ENCODE results near the gene CHAD.

CHAD gene, protein sequence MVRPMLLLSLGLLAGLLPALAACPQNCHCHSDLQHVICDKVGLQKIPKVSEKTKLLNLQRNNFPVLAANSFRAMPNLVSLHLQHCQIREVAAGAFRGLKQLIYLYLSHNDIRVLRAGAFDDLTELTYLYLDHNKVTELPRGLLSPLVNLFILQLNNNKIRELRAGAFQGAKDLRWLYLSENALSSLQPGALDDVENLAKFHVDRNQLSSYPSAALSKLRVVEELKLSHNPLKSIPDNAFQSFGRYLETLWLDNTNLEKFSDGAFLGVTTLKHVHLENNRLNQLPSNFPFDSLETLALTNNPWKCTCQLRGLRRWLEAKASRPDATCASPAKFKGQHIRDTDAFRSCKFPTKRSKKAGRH

DNA sequence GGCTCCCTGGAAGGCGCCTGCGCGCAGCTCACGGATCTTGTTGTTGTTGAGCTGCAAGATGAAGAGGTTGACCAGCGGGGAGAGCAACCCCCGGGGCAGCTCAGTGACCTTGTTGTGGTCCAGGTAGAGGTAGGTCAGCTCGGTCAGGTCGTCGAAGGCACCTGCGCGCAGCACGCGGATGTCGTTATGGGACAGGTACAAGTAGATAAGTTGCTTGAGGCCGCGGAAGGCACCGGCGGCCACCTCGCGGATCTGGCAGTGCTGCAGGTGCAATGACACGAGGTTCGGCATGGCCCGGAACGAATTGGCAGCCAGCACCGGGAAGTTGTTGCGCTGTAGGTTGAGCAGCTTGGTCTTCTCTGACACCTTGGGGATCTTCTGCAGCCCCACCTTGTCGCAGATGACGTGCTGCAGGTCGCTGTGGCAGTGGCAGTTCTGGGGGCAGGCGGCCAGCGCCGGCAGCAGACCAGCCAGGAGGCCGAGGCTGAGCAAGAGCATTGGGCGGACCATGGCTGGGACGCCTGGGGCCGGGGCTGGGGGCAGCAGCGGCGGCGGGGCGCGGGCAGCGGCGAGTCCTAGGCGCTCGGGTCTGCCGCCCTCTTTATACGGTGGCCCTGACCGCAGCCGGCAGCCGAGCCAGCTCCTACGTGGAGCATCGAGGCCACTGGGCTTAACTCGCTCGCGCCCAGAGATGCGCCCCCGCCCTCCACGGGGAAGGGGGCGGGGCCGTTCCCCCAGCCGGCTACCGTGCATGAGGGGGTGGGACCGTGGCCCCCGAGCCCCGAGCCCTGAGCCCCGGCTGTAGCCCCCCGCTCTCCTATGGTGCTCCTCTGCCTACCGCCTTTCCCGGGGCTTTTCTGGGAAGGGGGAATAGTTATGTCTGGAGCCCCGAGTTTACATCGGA is at the start of gene CHAD:
TSS of gene CHAD (minus strand) at position 577 of the 904 bp plus-strand sequence. CDS start at position 510, 67 bp downstream.
- ChIA-PET CTCF (interaction anchor here (0.7 to 1.7 kb wide), 4 partner anchors 8 to 106 kb away, joined by 3 to 9 read pairs (median 5); partner anchors contain the start of gene RSAD1), POLR2A (no interaction called here)
- H3K4me3 ChIP-seq (ENCODE audit: low read depth, low read length), result no peak within 1 kb of the TSS
- no peak within 1 kb of the TSS for H3K27ac ChIP-seq (ENCODE audit: extremely low read depth, low read depth, low read length)
- TF ChIP-seq ZNF621 (tag by site-specific recombination; IDR thresholded peaks at IDR 0.05), result no peak
- no peak for TF ChIP-seq PATZ1 (tag by site-specific recombination; IDR thresholded peaks at IDR 0.05)
- no peak for TF ChIP-seq HOXC10 (CRISPR knock-in tag; IDR thresholded peaks at IDR 0.05)
- no peak for TF ChIP-seq ZNF37A (tag by site-specific recombination; IDR thresholded peaks at IDR 0.05)
- no peak for TF ChIP-seq ZNF248 (tag by site-specific recombination; IDR thresholded peaks at IDR 0.05)
- TF ChIP-seq SCRT2 (tag by site-specific recombination; IDR thresholded peaks at IDR 0.05), result no peak
- no peak for TF ChIP-seq ZBTB26 (tag by site-specific recombination; optimal IDR thresholded peaks at IDR 0.05)
- TF ChIP-seq ZNF549 (tag by site-specific recombination; IDR thresholded peaks at IDR 0.05), result no peak
- TF ChIP-seq YY1 (tag by site-specific recombination; IDR thresholded peaks at IDR 0.05), result no peak
- peaks cover 0 to 22% of the 10 kb centered on the region in 2 experiments; a peak in 1 of 3 replicates for H3K36me3 ChIP-seq (ENCODE audit: control insufficient read depth in 2 of 2, insufficient read depth in 1 of 2, low read length in 2 of 2)
- H3K9me3 ChIP-seq (ENCODE audit: control insufficient read depth, insufficient read depth, low read depth, low read length), result no peaks in the 10 kb centered on the region
- H3K4me1 ChIP-seq (ENCODE audit: control insufficient read depth, insufficient read depth, low read length), result no peaks in the 10 kb centered on the region

- no peaks in the 10 kb centered on the region for H3K4me1 ChIP-seq (ENCODE audit: control insufficient read depth, insufficient read depth, low read length)
- no peaks in the 10 kb centered on the region for H3K9me3 ChIP-seq (ENCODE audit: control insufficient read depth, insufficient read depth, low read depth, low read length)
- no peak overlapping the region for H3K4me3 ChIP-seq (ENCODE audit: low read depth, low read length)
- no peaks in the 10 kb centered on the region for H3K36me3 ChIP-seq (ENCODE audit: control insufficient read depth in 2 of 2, insufficient read depth in 1 of 2, low read length in 2 of 2)
- no peak overlapping the region for H3K27ac ChIP-seq (ENCODE audit: extremely low read depth, low read depth, low read length)
- CTCF ChIA-PET, result interaction anchor here (0.5 to 3.2 kb wide), 4 partner anchors 16 to 168 kb away, joined by 3 to 16 read pairs (median 6); partner anchors contain the start of gene RSAD1
- POLR2A ChIA-PET, result interaction anchor here (0.5 to 1.1 kb wide), 2 partner anchors 10 to 316 kb away, joined by 3 to 4 read pairs; partner anchors contain the start of gene COL1A1
- no peak for TF ChIP-seq MYNN (tag by site-specific recombination; IDR thresholded peaks at IDR 0.05; ENCODE audit: borderline replicate concordance)
- TF ChIP-seq, protein P1, sequence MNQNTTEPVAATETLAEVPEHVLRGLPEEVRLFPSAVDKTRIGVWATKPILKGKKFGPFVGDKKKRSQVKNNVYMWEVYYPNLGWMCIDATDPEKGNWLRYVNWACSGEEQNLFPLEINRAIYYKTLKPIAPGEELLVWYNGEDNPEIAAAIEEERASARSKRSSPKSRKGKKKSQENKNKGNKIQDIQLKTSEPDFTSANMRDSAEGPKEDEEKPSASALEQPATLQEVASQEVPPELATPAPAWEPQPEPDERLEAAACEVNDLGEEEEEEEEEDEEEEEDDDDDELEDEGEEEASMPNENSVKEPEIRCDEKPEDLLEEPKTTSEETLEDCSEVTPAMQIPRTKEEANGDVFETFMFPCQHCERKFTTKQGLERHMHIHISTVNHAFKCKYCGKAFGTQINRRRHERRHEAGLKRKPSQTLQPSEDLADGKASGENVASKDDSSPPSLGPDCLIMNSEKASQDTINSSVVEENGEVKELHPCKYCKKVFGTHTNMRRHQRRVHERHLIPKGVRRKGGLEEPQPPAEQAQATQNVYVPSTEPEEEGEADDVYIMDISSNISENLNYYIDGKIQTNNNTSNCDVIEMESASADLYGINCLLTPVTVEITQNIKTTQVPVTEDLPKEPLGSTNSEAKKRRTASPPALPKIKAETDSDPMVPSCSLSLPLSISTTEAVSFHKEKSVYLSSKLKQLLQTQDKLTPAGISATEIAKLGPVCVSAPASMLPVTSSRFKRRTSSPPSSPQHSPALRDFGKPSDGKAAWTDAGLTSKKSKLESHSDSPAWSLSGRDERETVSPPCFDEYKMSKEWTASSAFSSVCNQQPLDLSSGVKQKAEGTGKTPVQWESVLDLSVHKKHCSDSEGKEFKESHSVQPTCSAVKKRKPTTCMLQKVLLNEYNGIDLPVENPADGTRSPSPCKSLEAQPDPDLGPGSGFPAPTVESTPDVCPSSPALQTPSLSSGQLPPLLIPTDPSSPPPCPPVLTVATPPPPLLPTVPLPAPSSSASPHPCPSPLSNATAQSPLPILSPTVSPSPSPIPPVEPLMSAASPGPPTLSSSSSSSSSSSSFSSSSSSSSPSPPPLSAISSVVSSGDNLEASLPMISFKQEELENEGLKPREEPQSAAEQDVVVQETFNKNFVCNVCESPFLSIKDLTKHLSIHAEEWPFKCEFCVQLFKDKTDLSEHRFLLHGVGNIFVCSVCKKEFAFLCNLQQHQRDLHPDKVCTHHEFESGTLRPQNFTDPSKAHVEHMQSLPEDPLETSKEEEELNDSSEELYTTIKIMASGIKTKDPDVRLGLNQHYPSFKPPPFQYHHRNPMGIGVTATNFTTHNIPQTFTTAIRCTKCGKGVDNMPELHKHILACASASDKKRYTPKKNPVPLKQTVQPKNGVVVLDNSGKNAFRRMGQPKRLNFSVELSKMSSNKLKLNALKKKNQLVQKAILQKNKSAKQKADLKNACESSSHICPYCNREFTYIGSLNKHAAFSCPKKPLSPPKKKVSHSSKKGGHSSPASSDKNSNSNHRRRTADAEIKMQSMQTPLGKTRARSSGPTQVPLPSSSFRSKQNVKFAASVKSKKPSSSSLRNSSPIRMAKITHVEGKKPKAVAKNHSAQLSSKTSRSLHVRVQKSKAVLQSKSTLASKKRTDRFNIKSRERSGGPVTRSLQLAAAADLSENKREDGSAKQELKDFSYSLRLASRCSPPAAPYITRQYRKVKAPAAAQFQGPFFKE (tag by site-specific recombination; IDR thresholded peaks at IDR 0.05; ENCODE audit: borderline replicate concordance), result no peak
- no peak for TF ChIP-seq KLF1 (tag by site-specific recombination; IDR thresholded peaks at IDR 0.05)
- no peak for TF ChIP-seq ZNF18 (tag by site-specific recombination; IDR thresholded peaks at IDR 0.05)
- TF ChIP-seq ZNF585B (tag by site-specific recombination; IDR thresholded peaks at IDR 0.05), result no peak
- no peak for TF ChIP-seq ZNF658 (tag by site-specific recombination; IDR thresholded peaks at IDR 0.05)
- TF ChIP-seq, protein P2, sequence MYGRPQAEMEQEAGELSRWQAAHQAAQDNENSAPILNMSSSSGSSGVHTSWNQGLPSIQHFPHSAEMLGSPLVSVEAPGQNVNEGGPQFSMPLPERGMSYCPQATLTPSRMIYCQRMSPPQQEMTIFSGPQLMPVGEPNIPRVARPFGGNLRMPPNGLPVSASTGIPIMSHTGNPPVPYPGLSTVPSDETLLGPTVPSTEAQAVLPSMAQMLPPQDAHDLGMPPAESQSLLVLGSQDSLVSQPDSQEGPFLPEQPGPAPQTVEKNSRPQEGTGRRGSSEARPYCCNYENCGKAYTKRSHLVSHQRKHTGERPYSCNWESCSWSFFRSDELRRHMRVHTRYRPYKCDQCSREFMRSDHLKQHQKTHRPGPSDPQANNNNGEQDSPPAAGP (tag by site-specific recombination; IDR thresholded peaks at IDR 0.05), result no peak
- TF ChIP-seq ZNF791 (tag by site-specific recombination; IDR thresholded peaks at IDR 0.05), result no peak
- TF ChIP-seq ZNF24 (tag by site-specific recombination; IDR thresholded peaks at IDR 0.05), result no peak
These were observed 49.1 kb upstream of the CHAD start for GRCh38 chr17:50517504-50518383.
